Measurements from ENCODE around the gene IFNL2.
"Not testable (repeated sequence)": the region's sequence is repeated elsewhere in the genome, so short reads cannot be mapped to it uniquely, and the experiment has no call there.

GRCh38 chr19:39309305-39309670 lies 41.1 kb downstream of the IFNL2 start:
- not testable (repeated sequence) for TF ChIP-seq CTCF, POLR2A (IDR thresholded peaks at IDR 0.05)
